Muscle layer of duodenum (tissue), 2 donors: ENCODE data around the gene IL34.

Experiments used
- H3K27ac ChIP-seq: one replicate; pipeline ENCODE4 v1.7.0; 2013; ENCODE audit warnings: mild to moderate bottlenecking, low read length
- H3K27me3 ChIP-seq: one replicate; pipeline ENCODE4 v1.7.0; 2013; ENCODE audit warnings: low read depth, mild to moderate bottlenecking, control low read depth, low read length
- H3K36me3 ChIP-seq, 2 donors: one replicate each; pipeline ENCODE4 v1.7.0; 2013; ENCODE audit warnings: low read length in 2 of 2, control low read depth in 1 of 2, mild to moderate bottlenecking in 1 of 2; ENCODE audit not compliant: insufficient read depth in 2 of 2, control insufficient read depth in 1 of 2
- H3K4me1 ChIP-seq, 2 donors: one replicate each; pipeline ENCODE4 v1.7.0; 2013; ENCODE audit warnings: low read length in 2 of 2, mild to moderate bottlenecking in 2 of 2, control low read depth in 1 of 2, moderate library complexity in 1 of 2; ENCODE audit not compliant: insufficient read depth in 2 of 2, control insufficient read depth in 1 of 2
- H3K4me3 ChIP-seq, 2 donors: one replicate each; pipeline ENCODE4 v1.7.0; 2013; ENCODE audit warnings: low read length in 2 of 2, low read depth in 1 of 2, mild to moderate bottlenecking in 1 of 2
- H3K9me3 ChIP-seq, 2 donors: one replicate each; pipeline ENCODE4 v1.7.0; 2013; ENCODE audit warnings: low read length in 2 of 2, control low read depth in 1 of 2, mild to moderate bottlenecking in 1 of 2; ENCODE audit not compliant: control insufficient read depth in 1 of 2
- donor health status: healthy.

Gene IL34

DNA sequence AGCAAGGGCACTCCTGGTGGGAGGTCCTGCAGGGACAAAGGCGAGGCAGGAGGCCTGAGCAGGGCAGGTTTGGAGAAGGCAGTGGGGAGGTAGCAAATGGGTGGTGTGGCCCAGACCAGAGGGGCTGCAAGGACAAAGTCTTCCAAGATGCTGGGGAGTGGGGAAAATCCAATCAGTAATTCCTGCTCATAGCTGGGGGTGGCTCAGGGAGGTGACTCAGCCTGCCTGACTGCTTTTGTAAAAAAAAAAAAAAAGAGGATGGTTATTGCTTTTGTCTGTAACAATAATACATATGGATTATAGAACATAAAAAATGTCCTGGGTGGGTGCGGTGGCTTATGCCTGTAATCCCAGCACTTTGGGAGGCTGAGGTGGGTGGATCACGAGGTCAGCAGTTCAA lies 5.2 kb downstream of the IL34 start:
- no peaks in the 10 kb centered on the region for H3K27me3 ChIP-seq
- no peaks in the 10 kb centered on the region for H3K9me3 ChIP-seq
- no peaks in the 10 kb centered on the region for H3K36me3 ChIP-seq
- H3K4me3 ChIP-seq = no peak overlapping the region
- no peak overlapping the region for H3K27ac ChIP-seq
- H3K4me1 ChIP-seq = peaks cover 0 to 9% of the 10 kb centered on the region in 2 donors

DNA sequence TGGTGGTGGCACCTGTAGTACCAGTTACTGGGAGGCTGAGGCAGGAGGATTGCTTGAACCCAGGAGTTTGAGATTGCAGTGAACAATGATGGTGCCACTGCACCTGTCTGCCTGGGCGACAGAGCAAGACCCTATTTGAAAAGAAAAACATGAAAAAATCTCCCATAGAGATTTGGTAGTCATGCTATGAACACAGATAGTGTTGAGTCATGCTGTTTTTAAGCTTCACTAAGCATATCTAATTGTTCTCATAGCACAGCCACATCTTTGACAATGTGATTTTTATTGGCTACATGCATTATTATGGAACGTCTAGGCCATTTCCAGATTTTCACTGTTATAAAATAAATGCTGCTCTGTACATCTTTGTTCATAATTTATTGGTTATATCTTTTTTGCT lies 6.0 kb downstream of the IL34 start:
- Histone ChIP-seq H3K36me3 (no peaks in the 10 kb centered on the region), H3K9me3 (no peaks in the 10 kb centered on the region), H3K4me1 (peaks cover 0 to 9% of the 10 kb centered on the region in 2 donors), H3K4me3 (no peak overlapping the region), H3K27me3 (no peaks in the 10 kb centered on the region), H3K27ac (no peak overlapping the region)

DNA sequence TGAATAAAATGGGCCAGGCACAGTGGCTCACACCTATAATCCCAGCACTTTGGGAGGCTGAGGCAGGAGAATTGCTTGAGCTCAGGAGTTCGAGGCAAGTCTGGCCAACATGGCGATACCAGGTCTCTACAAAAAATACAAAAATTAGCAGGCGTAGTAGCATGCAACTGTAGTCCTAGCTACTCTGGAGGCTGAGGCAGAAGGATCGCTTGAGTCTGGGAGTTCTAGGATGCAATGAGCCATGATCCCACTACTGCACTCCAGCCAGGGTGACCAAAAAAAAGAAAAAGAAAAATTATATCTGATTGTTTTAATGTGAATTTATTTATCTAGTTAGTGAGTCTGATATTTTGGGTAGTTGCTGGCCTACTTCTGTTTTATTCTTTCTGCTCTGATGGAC lies 7.0 kb downstream of the IL34 start:
- no peaks in the 10 kb centered on the region for H3K36me3 ChIP-seq
- H3K27ac ChIP-seq = no peak overlapping the region

DNA sequence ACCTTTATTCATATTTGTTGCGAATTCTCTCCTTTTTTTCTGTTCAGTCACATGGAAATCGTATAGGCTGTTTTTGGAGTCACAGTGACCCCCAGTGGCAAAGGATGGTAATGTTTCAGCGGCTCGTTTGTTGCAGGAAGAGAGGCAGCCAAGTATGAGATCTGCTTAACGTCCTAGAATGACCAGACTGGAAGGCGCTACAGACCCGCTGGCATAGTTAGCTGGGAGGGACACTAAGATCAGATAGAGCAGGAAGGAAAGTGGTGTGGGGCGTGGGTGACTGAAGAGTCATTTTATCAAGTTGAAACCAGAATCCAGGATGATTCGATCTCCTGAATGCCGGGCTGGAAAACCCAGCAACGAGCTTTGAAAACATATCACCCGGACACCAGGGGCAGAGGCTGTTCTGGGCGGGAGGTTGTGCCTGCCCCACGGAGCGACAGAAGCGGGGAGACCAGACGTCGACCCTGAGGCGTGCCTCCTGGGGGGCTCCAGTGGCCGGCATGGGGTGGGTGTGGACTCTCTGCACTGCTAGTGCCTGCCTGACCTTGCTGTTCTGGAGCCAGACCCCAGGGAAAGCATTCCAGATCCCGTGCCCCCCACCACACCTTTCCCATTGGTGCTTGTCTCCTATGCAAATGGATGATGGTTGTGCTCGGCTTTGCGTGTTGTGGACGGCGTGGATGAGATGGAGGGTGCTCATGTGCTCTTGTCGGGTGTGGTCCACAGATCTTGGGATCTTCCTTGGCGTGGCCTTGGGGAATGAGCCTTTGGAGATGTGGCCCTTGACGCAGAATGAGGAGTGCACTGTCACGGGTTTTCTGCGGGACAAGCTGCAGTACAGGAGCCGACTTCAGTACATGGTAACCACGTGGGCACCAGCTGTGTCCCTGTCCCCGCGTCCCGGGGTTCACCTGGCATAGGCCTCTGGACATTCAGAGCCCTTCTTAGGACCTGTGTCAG lies 7.7 kb downstream of the IL34 start:
- no peaks in the 10 kb centered on the region for H3K36me3 ChIP-seq
- no peak overlapping the region for H3K27ac ChIP-seq
- H3K27me3 ChIP-seq = no peaks in the 10 kb centered on the region
- H3K9me3 ChIP-seq = no peaks in the 10 kb centered on the region
- peaks cover 0 to 9% of the 10 kb centered on the region in 2 donors for H3K4me1 ChIP-seq
- peak overlapping the region in 1 of 2 donors; percentile 52 for H3K4me3 ChIP-seq

More for the DNA sequence above, 7.0 kb downstream of the IL34 start:
- Histone ChIP-seq H3K4me1 (peaks cover 0 to 9% of the 10 kb centered on the region in 2 donors), H3K9me3 (no peaks in the 10 kb centered on the region), H3K4me3 (no peak overlapping the region), H3K27me3 (no peaks in the 10 kb centered on the region)

DNA sequence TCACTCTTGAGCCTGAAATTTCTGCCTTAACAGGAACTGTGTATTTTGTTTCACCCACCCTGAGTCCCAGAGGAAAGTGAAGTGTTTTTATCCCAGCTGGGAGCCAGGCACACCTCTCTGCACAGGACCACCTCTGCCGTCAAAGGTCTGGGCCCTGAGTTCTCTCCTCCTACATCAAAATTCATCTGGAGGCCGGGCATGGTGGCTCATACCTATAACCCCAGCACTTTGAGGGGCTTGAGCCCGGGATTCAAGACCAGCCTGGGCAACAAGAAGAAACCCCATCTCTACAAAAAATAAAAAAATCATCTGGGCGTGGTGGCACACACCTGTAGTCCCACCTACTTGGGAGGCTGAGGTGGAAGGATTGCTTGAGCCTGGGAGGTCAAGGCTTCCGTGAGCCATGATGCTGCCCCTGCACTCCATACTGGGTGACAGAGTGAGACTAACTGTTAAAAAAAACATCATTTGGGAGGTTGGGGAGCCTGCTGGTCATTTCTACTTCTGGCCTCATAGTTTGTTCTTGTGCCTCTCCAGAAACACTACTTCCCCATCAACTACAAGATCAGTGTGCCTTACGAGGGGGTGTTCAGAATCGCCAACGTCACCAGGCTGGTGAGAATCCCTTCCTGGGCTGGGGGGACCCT lies 9.8 kb downstream of the IL34 start:
- H3K36me3 ChIP-seq = no peaks in the 10 kb centered on the region
- no peak overlapping the region for H3K4me3 ChIP-seq
- peaks cover 0 to 9% of the 10 kb centered on the region in 2 donors for H3K4me1 ChIP-seq
- no peaks in the 10 kb centered on the region for H3K9me3 ChIP-seq
- H3K27ac ChIP-seq = no peak overlapping the region
- H3K27me3 ChIP-seq = no peaks in the 10 kb centered on the region

DNA sequence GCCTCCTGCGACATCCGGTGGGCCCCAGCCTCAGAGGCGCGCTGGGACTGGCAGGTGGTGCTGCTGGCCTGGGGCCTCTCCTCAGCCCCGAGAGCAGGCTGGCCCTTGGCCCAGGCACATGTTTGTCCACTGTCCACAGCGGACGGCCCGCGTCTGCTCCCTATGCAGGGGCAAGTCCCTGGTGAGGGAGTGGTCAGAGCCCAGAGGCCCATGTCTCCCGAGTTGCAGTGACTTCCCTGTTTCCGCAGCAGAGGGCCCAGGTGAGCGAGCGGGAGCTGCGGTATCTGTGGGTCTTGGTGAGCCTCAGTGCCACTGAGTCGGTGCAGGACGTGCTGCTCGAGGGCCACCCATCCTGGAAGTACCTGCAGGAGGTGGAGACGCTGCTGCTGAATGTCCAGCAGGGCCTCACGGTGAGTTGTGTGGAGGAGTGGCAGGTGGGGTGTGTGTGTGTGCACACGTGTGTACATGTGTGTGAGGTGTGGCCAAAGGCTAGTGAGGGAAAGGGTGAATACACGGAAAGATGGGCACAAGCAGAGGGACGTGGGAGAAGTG lies 10.4 kb downstream of the IL34 start:
- H3K4me3 ChIP-seq = no peak overlapping the region
- H3K4me1 ChIP-seq = peaks cover 0 to 9% of the 10 kb centered on the region in 2 donors
- no peaks in the 10 kb centered on the region for H3K9me3 ChIP-seq
- no peaks in the 10 kb centered on the region for H3K36me3 ChIP-seq
- no peak overlapping the region for H3K27ac ChIP-seq
- H3K27me3 ChIP-seq = no peaks in the 10 kb centered on the region

DNA sequence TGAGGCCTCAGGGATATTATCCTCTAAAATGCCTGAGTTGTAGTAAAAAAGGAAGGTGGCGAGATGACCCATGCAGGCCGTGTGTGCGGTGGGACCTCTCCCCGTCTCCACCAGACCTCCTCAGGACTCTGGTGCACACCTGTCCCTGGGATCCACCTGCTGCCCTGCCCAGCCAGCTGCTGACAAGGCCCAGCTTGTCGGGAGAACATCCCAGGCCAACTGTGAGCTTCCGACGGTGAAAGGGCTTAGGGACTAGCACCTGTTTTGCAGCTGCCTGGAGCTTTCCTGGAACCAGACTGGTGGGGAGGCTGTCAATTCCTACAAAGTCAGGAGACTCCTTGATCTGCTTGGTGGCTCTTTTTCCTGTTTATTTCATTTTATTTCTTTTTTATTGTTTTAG lies 11.6 kb downstream of the IL34 start:
- peaks cover 0 to 20% of the 10 kb centered on the region in 2 donors for H3K4me1 ChIP-seq
- no peak overlapping the region for H3K4me3 ChIP-seq
- no peak overlapping the region for H3K27ac ChIP-seq
- H3K27me3 ChIP-seq = no peaks in the 10 kb centered on the region
- peaks cover 0 to 4% of the 10 kb centered on the region in 2 donors for H3K36me3 ChIP-seq
- no peaks in the 10 kb centered on the region for H3K9me3 ChIP-seq

DNA sequence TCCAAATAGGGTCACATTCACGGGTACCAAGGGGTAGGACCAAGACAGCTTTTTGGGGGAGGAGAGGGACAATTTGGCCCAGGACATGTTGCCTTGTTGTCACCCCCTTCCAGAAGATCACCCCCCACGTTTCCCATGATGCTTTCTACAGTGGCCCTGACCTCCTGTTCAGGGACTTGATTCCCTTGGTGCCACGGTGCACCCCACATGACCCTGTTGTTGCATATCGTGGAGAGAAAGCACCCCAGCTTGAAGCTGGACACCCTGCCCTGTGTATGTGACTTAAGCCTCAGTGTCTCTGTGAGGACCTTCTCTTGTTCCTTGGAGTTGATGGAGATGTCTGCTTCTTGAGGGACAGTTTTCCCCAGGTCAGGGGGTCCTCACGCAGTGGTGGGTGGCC lies 12.6 kb downstream of the IL34 start:
- H3K4me1 ChIP-seq = peaks cover 0 to 23% of the 10 kb centered on the region in 2 donors
- H3K27ac ChIP-seq = no peak overlapping the region
- H3K36me3 ChIP-seq = peaks cover 0 to 13% of the 10 kb centered on the region in 2 donors
- no peaks in the 10 kb centered on the region for H3K9me3 ChIP-seq
- no peak overlapping the region for H3K4me3 ChIP-seq
- no peaks in the 10 kb centered on the region for H3K27me3 ChIP-seq

DNA sequence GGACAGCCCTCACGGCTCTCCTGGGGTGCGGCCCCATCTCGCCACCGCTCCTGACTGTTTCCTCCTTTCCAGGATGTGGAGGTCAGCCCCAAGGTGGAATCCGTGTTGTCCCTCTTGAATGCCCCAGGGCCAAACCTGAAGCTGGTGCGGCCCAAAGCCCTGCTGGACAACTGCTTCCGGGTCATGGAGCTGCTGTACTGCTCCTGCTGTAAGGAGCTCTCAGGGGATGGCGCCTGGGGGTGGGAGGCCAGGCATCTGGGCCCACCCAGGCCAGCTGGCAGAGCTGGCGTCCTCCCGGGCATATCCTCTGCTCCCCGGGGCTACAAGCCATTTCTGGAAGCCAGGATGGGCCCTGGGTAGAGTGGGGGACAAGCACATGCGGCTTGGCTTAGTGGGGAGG lies 13.2 kb downstream of the IL34 start:
- Histone ChIP-seq H3K27me3 (no peaks in the 10 kb centered on the region), H3K9me3 (no peaks in the 10 kb centered on the region), H3K4me3 (no peak overlapping the region), H3K4me1 (peaks cover 0 to 22% of the 10 kb centered on the region in 2 donors), H3K27ac (no peak overlapping the region), H3K36me3 (peaks cover 0 to 20% of the 10 kb centered on the region in 2 donors)

DNA sequence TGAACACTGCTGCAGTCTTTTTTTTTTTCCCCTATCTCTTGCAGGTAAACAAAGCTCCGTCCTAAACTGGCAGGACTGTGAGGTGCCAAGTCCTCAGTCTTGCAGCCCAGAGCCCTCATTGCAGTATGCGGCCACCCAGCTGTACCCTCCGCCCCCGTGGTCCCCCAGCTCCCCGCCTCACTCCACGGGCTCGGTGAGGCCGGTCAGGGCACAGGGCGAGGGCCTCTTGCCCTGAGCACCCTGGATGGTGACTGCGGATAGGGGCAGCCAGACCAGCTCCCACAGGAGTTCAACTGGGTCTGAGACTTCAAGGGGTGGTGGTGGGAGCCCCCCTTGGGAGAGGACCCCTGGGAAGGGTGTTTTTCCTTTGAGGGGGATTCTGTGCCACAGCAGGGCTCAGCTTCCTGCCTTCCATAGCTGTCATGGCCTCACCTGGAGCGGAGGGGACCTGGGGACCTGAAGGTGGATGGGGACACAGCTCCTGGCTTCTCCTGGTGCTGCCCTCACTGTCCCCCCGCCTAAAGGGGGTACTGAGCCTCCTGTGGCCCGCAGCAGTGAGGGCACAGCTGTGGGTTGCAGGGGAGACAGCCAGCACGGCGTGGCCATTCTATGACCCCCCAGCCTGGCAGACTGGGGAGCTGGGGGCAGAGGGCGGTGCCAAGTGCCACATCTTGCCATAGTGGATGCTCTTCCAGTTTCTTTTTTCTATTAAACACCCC lies 13.8 kb downstream of the IL34 start:
- no peaks in the 10 kb centered on the region for H3K9me3 ChIP-seq
- H3K27me3 ChIP-seq = no peaks in the 10 kb centered on the region
- H3K4me3 ChIP-seq = no peak overlapping the region
- peaks cover 0 to 20% of the 10 kb centered on the region in 2 donors for H3K4me1 ChIP-seq
- H3K27ac ChIP-seq = no peak overlapping the region
- peaks cover 4 to 25% of the 10 kb centered on the region in 2 donors for H3K36me3 ChIP-seq
